ENCODE results near the gene TRMT1. TPM values are rescaled to one million over a fixed set of nuclear protein-coding genes. Genes with fewer than 3 reads are reported as not detected.
A peak's percentile ranks its signal among the peaks of the same experiment; 100 is the strongest.

The TRMT1 gene
- total and polyA plus RNA-seq, 4 donors, result 14.4 to 48.2 (median 43.8) TPM

DNA sequence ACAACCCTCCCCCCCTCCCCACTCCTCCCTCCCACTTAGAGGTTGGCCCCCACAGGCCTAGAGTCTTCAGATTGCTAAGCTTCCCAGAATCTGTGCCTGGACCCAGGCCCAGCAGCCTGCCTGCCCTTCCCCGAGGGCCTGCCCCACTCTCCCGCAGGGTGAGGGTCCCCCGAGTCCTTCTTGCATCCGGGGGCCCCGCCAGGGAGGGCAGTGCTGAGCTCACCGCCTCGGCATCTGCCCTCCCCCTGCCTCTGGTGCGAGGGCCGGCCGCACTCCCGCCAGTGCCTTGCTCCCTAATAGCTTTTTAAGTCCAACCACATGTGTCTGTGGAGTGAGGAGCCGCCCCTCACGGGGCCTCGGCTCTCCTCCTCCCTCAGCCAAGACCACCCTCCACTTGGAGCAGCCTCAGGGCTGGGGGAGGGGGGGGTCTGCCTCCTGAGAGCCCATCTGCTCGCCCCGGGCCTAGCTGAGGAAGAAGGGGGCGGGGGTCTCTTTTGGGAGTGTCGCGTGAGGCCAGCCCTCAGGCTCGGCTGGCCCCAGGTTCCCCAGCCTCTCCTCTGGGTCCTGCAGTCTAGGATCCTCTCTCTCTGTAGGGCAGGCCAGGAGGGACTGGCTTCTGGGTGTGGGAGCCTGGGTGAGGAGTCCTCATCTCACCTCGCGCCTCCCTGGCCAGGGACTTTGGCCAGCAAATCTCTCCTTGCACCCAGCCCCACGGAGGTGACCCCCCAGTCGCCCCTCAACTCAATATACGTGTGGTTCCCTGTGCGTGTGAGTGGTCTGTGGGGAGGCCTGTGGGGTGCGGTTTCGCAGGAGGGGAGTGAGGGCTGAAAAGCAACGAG is 61.1 kb downstream of the TRMT1 start:
- ATAC-seq (ENCODE audit: insufficient read depth, low FRiP score) (peak; percentile 32), DNase-seq (peak; percentile 91 to 95 (median 93))
- no peak overlapping the region for H3K4me3 ChIP-seq
- TF ChIP-seq, protein P1, sequence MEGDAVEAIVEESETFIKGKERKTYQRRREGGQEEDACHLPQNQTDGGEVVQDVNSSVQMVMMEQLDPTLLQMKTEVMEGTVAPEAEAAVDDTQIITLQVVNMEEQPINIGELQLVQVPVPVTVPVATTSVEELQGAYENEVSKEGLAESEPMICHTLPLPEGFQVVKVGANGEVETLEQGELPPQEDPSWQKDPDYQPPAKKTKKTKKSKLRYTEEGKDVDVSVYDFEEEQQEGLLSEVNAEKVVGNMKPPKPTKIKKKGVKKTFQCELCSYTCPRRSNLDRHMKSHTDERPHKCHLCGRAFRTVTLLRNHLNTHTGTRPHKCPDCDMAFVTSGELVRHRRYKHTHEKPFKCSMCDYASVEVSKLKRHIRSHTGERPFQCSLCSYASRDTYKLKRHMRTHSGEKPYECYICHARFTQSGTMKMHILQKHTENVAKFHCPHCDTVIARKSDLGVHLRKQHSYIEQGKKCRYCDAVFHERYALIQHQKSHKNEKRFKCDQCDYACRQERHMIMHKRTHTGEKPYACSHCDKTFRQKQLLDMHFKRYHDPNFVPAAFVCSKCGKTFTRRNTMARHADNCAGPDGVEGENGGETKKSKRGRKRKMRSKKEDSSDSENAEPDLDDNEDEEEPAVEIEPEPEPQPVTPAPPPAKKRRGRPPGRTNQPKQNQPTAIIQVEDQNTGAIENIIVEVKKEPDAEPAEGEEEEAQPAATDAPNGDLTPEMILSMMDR (IDR thresholded peaks at IDR 0.05; ENCODE audit: control extremely low read depth, extremely low read depth), result no peak
- H3K9me3 ChIP-seq (ENCODE audit: control insufficient read depth in 4 of 4, insufficient read depth in 3 of 4, low read length in 3 of 4), result no peaks in the 10 kb centered on the region
- H3K36me3 ChIP-seq (ENCODE audit: control insufficient read depth in 4 of 4, insufficient read depth in 4 of 4, low read length in 4 of 4), result peaks cover 0 to 4% (median 0%) of the 10 kb centered on the region in 4 donors
- WGBS, 2 donors, result 31 to 52% methylated on average over 28 to 29 of the region's 29 CpGs
- peak overlapping the region; percentile 89 to 98 for H3K27ac ChIP-seq (ENCODE audit: low read depth in 1 of 2, low read length in 1 of 2)
- peaks cover 15 to 97% (median 68%) of the 10 kb centered on the region in 5 donors for H3K4me1 ChIP-seq (ENCODE audit: control insufficient read depth in 5 of 5, insufficient read depth in 5 of 5, low read length in 5 of 5)
- H3K9ac ChIP-seq (ENCODE audit: insufficient read depth in 1 of 2, low read length in 2 of 2), result peak overlapping the region; percentile 24 to 64
- no peaks in the 10 kb centered on the region for H3K27me3 ChIP-seq (ENCODE audit: control insufficient read depth in 3 of 3, insufficient read depth in 3 of 3, low read length in 2 of 3)

Other genes starting within 250 kb of the TRMT1 start
- 10 to 100 TPM; 31.2 to 68.0 TPM for gene DNASE2, start 235.3 kb downstream of the TRMT1 start, total RNA-seq
- gene DNASE2, start 235.3 kb downstream of the TRMT1 start, polyA plus RNA-seq, result 10 to 100 TPM; 32.2 to 72.3 TPM
- 1 to 10 TPM in 1 of 2 donors, under 1 TPM in 1; 0.28 to 3.0 TPM for gene KLF1, start 229.5 kb downstream of the TRMT1 start, total RNA-seq
- gene KLF1, start 229.5 kb downstream of the TRMT1 start, polyA plus RNA-seq, result under 1 TPM; 0.26 to 0.61 TPM
- 10 to 100 TPM; 24.0 to 31.3 TPM for gene GCDH, start 225.6 kb downstream of the TRMT1 start, total RNA-seq
- gene GCDH, start 225.6 kb downstream of the TRMT1 start, polyA plus RNA-seq, result 10 to 100 TPM; 15.6 to 33.8 TPM
- not detected for gene SYCE2, start 197.4 kb downstream of the TRMT1 start, total RNA-seq
- gene SYCE2, start 197.4 kb downstream of the TRMT1 start, polyA plus RNA-seq, result under 1 TPM; 0.13 to 0.28 TPM
- gene FARSA, start 183.0 kb downstream of the TRMT1 start, total RNA-seq, result 10 to 100 TPM; 27.8 to 65.7 TPM
- 10 to 100 TPM; 39.8 to 72.1 TPM for gene FARSA, start 183.0 kb downstream of the TRMT1 start, polyA plus RNA-seq
- 1,000 to 10,000 TPM in 1 of 2 donors, 100 to 1,000 TPM in 1; 479 to 1,551 TPM for gene CALR, start 178.1 kb downstream of the TRMT1 start, total RNA-seq
- gene CALR, start 178.1 kb downstream of the TRMT1 start, polyA plus RNA-seq, result 1,000 to 10,000 TPM in 1 of 2 donors, 100 to 1,000 TPM in 1; 415 to 1,123 TPM
- gene RAD23A, start 170.9 kb downstream of the TRMT1 start, total RNA-seq, result 100 to 1,000 TPM in 1 of 2 donors, 10 to 100 TPM in 1; 79.7 to 122 TPM
- 100 to 1,000 TPM; 112 to 186 TPM for gene RAD23A, start 170.9 kb downstream of the TRMT1 start, polyA plus RNA-seq
- 10 to 100 TPM; 14.9 to 22.6 TPM for gene GADD45GIP1, start 159.5 kb downstream of the TRMT1 start, total RNA-seq
- 10 to 100 TPM; 50.0 to 69.0 TPM for gene GADD45GIP1, start 159.5 kb downstream of the TRMT1 start, polyA plus RNA-seq
- under 1 TPM; 0.20 to 0.25 TPM for gene DAND5, start 147.2 kb downstream of the TRMT1 start, total RNA-seq
- under 1 TPM; 0.01 to 0.14 TPM for gene DAND5, start 147.2 kb downstream of the TRMT1 start, polyA plus RNA-seq
- gene NFIX, start 121.3 kb downstream of the TRMT1 start, total RNA-seq, result 100 to 1,000 TPM; 129 to 190 TPM
- 10 to 100 TPM; 26.0 to 50.5 TPM for gene NFIX, start 121.3 kb downstream of the TRMT1 start, polyA plus RNA-seq
- 10 to 100 TPM; 12.9 to 25.9 TPM for gene LYL1, start 13.9 kb downstream of the TRMT1 start, total RNA-seq
- 10 to 100 TPM; 15.5 to 34.1 TPM for gene LYL1, start 13.9 kb downstream of the TRMT1 start, polyA plus RNA-seq
- gene NACC1, start 1.5 kb upstream of the TRMT1 start, total RNA-seq, result 10 to 100 TPM; 18.4 to 94.8 TPM
- gene NACC1, start 1.5 kb upstream of the TRMT1 start, polyA plus RNA-seq, result 10 to 100 TPM; 51.6 to 64.9 TPM
- 10 to 100 TPM; 45.8 to 94.3 TPM for gene STX10, start 33.6 kb upstream of the TRMT1 start, total RNA-seq
- 100 to 1,000 TPM; 128 to 136 TPM for gene STX10, start 33.6 kb upstream of the TRMT1 start, polyA plus RNA-seq
- 10 to 100 TPM; 29.8 to 93.5 TPM for gene IER2, start 33.7 kb upstream of the TRMT1 start, total RNA-seq
- 100 to 1,000 TPM in 1 of 2 donors, 10 to 100 TPM in 1; 92.5 to 242 TPM for gene IER2, start 33.7 kb upstream of the TRMT1 start, polyA plus RNA-seq